Liver (tissue), 3 donors: ENCODE results near the gene CAMK2N2.

Experiments
- CTCF ChIP-seq: fragments of 150-350 bp; IDR thresholded peaks from 2 replicates; pipeline ENCODE4 v1.5.1; 2017; ENCODE audit warnings: improper control_type of control experiment, low read depth, low read length; ENCODE audit not compliant: missing input control
- GABPA ChIP-seq, 2 donors: IDR thresholded peaks in 1 of 2; conservative IDR thresholded peaks in 1 of 2; 2 replicates each; pipeline ENCODE4 v1.6.1; 2016; ENCODE audit warnings: antibody characterized with exemption in 2 of 2, mild to moderate bottlenecking in 1 of 2, moderate library complexity in 1 of 2
- YY1 ChIP-seq: IDR thresholded peaks from 2 replicates; pipeline ENCODE4 v1.6.1; 2016; ENCODE audit warnings: antibody characterized with exemption, mild to moderate bottlenecking
- ZBTB33 ChIP-seq: IDR thresholded peaks from 2 replicates; pipeline ENCODE4 v1.6.1; 2016; ENCODE audit warnings: antibody characterized with exemption
- donor health status: healthy.
- donor health status: healthy.

- TF ChIP-seq ZBTB33 (no peak), CTCF (no peak), YY1 (no peak), GABPA (IDR thresholded peaks at IDR 0.05 in 1 of 2, conservative IDR thresholded peaks at IDR 0.05 in 1 of 2) (no peak)
Measured at GRCh38 chr3:184218814-184219213, 42.5 kb downstream of the CAMK2N2 start.
